Astrocyte of the hippocampus (primary cell): Measurements from ENCODE around the gene ZC3H4.

Experiments used
- DNase-seq: peaks from one replicate; pipeline ENCODE4 v3.0.0; 2011; ENCODE audit warnings: low read depth, low spot score

Gene ZC3H4

DNA sequence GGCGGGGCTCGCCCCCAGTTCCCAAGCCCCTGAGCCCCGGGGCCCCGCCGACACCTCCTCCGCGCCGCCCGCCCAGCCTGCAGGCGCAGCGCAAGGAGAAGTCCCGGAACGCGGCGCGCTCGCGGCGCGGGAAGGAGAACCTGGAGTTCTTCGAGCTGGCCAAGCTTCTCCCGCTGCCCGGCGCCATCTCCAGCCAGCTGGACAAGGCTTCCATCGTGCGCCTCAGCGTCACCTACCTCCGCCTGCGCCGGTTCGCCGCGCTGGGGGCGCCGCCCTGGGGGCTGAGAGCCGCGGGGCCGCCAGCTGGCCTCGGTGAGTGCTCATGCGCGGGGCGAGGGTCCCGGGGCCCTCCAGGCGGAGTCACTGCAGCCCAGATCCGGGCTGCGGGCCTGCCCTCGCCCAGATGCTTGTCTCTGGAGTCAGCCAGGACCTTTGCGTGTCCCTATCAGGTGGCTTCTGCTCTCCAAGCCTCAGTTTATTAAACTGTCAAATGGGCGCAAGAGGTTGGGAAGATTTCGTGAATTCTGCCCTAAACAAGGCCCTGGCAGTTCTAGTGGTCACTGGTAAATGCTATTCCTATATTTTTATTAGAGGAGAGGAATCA, 91.9 kb downstream of the ZC3H4 start:
- DNase-seq, result peak; percentile 31

DNA sequence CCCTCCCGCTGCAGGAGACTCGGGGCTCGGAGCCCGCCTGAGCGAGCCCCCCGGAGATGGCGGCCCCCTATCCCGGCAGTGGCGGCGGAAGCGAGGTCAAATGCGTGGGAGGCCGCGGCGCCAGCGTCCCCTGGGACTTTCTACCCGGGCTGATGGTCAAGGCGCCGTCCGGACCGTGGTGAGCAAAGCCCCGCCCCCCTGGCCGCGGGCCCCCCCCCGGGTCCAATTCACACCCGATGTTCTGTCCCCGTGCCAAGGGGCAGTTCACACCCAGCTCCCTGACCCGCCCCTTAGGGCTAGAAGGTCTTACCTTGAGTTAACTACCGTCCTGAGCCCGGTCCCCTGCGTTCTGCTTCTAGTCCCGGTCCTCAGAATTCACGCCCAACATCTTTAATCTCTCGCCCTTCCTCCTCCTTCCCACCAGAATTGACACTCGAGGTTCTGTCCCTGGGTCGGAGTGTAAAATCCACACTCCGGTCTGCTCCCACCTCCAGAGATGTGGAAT, 92.5 kb downstream of the ZC3H4 start:
- DNase-seq, result peak; percentile 34

DNA sequence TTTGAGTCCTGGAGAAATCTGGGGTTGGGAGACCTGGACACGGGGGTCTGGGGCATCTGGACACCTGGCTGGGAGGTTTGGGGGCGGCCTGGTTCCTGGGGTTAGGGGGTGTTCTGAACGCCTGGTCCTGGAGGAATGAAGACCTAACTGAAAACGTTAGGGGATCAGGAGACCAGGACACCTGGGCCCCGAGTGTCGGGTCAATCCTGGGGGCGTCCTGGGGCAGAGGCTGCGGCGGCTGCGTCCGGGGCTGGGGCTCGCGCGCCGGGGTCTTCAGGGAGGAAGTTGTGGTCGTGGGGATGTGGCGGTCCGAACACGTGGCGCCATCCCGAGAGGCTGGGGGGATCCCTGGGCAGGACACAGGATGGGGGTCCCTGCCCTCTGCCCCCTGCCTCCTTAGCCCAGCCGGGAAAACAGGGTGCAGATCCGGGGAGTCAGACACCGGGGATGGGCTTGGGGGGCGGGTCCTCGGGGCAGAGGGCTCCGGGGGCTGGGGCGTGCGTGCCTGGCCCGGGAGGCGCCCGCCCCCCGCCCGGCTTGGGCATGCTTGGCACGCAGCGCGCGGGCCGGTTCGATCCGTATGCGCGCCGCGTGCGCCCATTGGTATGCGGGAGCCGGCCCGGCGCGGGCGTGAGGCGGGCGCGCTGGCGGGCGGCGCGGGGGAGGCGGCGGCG, 93.3 kb downstream of the ZC3H4 start:
- DNase-seq, result peak; percentile 35

DNA sequence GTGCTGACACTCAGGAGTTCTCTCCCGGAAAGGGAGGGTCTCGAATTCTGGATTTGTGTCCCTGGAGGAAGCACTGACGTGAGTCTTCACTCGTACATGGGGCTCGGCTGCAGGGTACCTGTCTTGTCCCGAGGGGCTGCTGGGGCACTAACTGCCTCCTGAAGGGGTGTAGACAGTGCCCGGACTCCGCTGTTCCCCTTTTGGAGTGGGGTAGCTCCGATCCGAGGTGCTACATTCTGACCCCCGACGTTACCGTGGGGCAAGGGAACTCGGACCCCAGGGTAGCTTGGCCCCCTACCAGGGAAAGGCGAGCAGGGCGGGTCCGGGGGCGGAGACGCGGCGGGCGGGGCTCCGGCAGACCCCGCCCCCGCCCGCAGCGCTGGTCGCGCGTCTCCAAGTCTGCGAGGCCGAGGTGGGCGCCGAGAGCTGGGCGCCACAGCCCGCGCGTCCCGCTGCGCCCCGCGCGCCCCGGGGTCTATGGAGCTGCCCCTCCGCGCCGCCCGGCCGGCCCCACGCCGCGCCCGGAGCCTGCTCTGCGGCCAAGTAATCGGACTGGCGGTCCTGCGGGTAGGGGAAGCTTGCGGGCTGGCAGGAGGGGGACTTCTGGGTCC, 94.0 kb downstream of the ZC3H4 start, which contains the start of gene NPAS1:
Gene NPAS1 (plus strand): TSS at position 407 of the 611 bp plus-strand sequence. CDS start 1,211 bp downstream, outside the sequence.
- peak; percentile 41 for DNase-seq

DNA sequence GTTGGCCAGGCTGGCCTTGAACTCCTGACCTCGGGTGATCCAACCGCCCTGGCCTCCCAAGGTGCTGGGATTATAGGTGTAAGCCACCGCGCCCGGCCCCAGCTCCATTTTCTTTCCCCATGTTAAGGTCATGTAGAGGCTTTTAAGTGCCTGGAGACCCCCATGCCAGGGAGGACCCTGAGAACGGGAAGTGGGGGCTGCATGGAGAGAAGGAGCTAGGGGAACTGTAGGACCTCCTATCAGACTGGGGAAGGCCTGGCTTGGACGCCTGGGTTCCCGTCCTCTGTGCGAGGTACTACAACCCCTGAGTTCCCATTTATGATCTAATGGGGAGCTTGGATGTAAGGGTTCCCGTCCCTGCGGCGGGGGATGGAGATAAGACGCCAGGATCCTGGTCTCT, 94.7 kb downstream of the ZC3H4 start:
- no peak for DNase-seq
